ENCODE data around the gene LCP1. TPM values are rescaled to one million over a fixed set of nuclear protein-coding genes. Genes with fewer than 3 reads are reported as not detected.

The LCP1 gene
- total RNA-seq, 1 experiment from 2014 or later: 9.1 TPM

GRCh38 chr13:46210362-46211083, 28.5 kb upstream of the LCP1 start:
- CTCF ChIA-PET: no interaction called here

GRCh38 chr13:46207828-46208227, 25.9 kb upstream of the LCP1 start:
- DNase-seq (ENCODE audit: low spot score): no peak
- no peaks in the 10 kb centered on the region for H3K9me3 ChIP-seq (ENCODE audit: low read depth, low read length, poor library complexity, severe bottlenecking)
- no peak overlapping the region for H3K27ac ChIP-seq (ENCODE audit: low read depth, low read length, poor library complexity, severe bottlenecking)
- TF ChIP-seq CTCF (conservative IDR thresholded peaks at IDR 0.05; ENCODE audit: low read depth, low read length) (no peak), EZH2 (IDR thresholded peaks at IDR 0.05; ENCODE audit: borderline replicate concordance, low read depth, low read length, poor library complexity, severe bottlenecking) (no peak)
- CTCF ChIA-PET: no interaction called here
- no peaks in the 10 kb centered on the region for H3K27me3 ChIP-seq (replicated peaks; ENCODE audit: insufficient read depth, low read depth, low read length, poor library complexity)
- no TSS peak for BruUV-seq (replicated peaks)
- intact Hi-C loops (cut with micrococcal nuclease; ENCODE audit: unreplicated experiment): no loop called here
- H3K4me3 ChIP-seq (ENCODE audit: low read depth, low read length, poor library complexity, severe bottlenecking): no peak overlapping the region
- no peaks in the 10 kb centered on the region for H3K36me3 ChIP-seq (ENCODE audit: insufficient read depth, low read length, poor library complexity, severe bottlenecking)
- H3K4me1 ChIP-seq (ENCODE audit: insufficient read depth, low read length, poor library complexity, severe bottlenecking): peaks cover 17% of the 10 kb centered on the region
- POLR2A ChIA-PET (ENCODE audit: low non-redundant PET): interaction anchor here (0.6 kb wide), 1 partner anchor 9 kb away, joined by 3 read pairs; no protein-coding TSS in a partner anchor

More at GRCh38 chr13:46210362-46211083, 28.5 kb upstream of the LCP1 start:
- no peaks in the 10 kb centered on the region for H3K9me3 ChIP-seq (ENCODE audit: low read depth, low read length, poor library complexity, severe bottlenecking)
- peaks cover 16% of the 10 kb centered on the region for H3K4me1 ChIP-seq (ENCODE audit: insufficient read depth, low read length, poor library complexity, severe bottlenecking)
- BruUV-seq (replicated peaks): no TSS peak
- peak overlapping the region; percentile 34 for H3K27ac ChIP-seq (ENCODE audit: low read depth, low read length, poor library complexity, severe bottlenecking)
- intact Hi-C loops (cut with micrococcal nuclease; ENCODE audit: unreplicated experiment): no loop called here
- TF ChIP-seq CTCF (conservative IDR thresholded peaks at IDR 0.05; ENCODE audit: low read depth, low read length): no peak
- no peak for TF ChIP-seq EZH2 (IDR thresholded peaks at IDR 0.05; ENCODE audit: borderline replicate concordance, low read depth, low read length, poor library complexity, severe bottlenecking)
- no peaks in the 10 kb centered on the region for H3K27me3 ChIP-seq (replicated peaks; ENCODE audit: insufficient read depth, low read depth, low read length, poor library complexity)
- H3K4me3 ChIP-seq (ENCODE audit: low read depth, low read length, poor library complexity, severe bottlenecking): peak overlapping the region; percentile 49
- H3K36me3 ChIP-seq (ENCODE audit: insufficient read depth, low read length, poor library complexity, severe bottlenecking): no peaks in the 10 kb centered on the region
- POLR2A ChIA-PET (ENCODE audit: low non-redundant PET): no interaction called here
- DNase-seq (ENCODE audit: low spot score): no peak

- intact Hi-C loops (cut with micrococcal nuclease; ENCODE audit: unreplicated experiment): no loop called here
- CTCF ChIA-PET: no interaction called here
Measured at GRCh38 chr13:46206143-46206542, 24.2 kb upstream of the LCP1 start.

More at GRCh38 chr13:46206143-46206542, 24.2 kb upstream of the LCP1 start:
- H3K9me3 ChIP-seq (ENCODE audit: low read depth, low read length, poor library complexity, severe bottlenecking): no peaks in the 10 kb centered on the region
- H3K4me3 ChIP-seq (ENCODE audit: low read depth, low read length, poor library complexity, severe bottlenecking): no peak overlapping the region
- POLR2A ChIA-PET (ENCODE audit: low non-redundant PET): no interaction called here
- H3K27ac ChIP-seq (ENCODE audit: low read depth, low read length, poor library complexity, severe bottlenecking): no peak overlapping the region
- no peak for DNase-seq (ENCODE audit: low spot score)
- no peaks in the 10 kb centered on the region for H3K27me3 ChIP-seq (replicated peaks; ENCODE audit: insufficient read depth, low read depth, low read length, poor library complexity)
- no peaks in the 10 kb centered on the region for H3K36me3 ChIP-seq (ENCODE audit: insufficient read depth, low read length, poor library complexity, severe bottlenecking)
- no peak for TF ChIP-seq EZH2 (IDR thresholded peaks at IDR 0.05; ENCODE audit: borderline replicate concordance, low read depth, low read length, poor library complexity, severe bottlenecking)
- no peak for TF ChIP-seq CTCF (conservative IDR thresholded peaks at IDR 0.05; ENCODE audit: low read depth, low read length)
- H3K4me1 ChIP-seq (ENCODE audit: insufficient read depth, low read length, poor library complexity, severe bottlenecking): peaks cover 19% of the 10 kb centered on the region
- no TSS peak for BruUV-seq (replicated peaks)

Data from A673 (cell line).